ENCODE data around the gene RTCA.

Gene RTCA

DNA sequence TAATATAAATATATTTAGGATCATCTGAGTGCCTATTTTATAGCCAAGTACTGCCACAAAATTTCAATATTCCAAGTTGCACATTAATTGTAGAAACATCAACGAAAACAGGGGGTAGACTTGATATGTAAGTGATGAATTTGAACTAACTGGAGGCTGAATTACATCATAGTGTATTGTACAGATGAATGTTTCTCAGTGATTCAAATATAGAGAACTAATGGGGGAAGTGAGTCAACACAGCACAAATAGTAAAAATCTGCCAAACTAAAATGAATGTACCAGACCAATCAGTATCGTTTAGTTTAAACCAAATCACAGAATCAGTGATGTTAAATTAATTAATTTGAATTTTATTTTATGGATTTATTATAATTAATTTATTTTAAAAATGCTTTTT, 42.8 kb downstream of the RTCA start:
- in situ Hi-C loops (cut with HindIII; ENCODE audit: low sequenced_read_pairs), result no loop called here
- DNase-seq (ENCODE audit: low read depth), result no peak
- TF ChIP-seq CTCF (IDR thresholded peaks at IDR 0.05; ENCODE audit: low read depth, low read length, missing control alignments), result no peak

DNA sequence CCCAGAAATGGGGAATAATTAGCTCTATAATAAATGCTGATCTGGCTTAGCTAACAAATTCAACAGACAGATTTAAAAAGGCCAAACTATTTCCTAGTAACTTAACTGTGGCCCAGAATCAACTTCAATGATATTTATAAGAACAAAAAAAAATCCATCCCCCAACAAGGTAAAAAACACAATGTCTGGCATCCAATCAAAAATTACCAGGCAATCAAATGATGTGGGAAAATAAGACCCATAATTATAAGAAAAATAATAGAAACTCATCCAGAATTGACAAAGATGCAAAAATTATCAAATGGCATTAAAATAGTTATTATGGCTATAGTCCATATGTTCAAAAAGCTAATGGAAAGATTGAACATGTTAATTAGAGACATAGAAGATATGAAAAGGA, 43.8 kb downstream of the RTCA start:
- no peak for TF ChIP-seq CTCF (IDR thresholded peaks at IDR 0.05; ENCODE audit: low read depth, low read length, missing control alignments)
- no peak overlapping the region for H3K4me3 ChIP-seq (ENCODE audit: low read depth, low read length)
- no peak for DNase-seq (ENCODE audit: low read depth)
- in situ Hi-C loops (cut with HindIII; ENCODE audit: low sequenced_read_pairs), result no loop called here

More for the DNA sequence above, 42.8 kb downstream of the RTCA start:
- no peak overlapping the region for H3K4me3 ChIP-seq (ENCODE audit: low read depth, low read length)

GRCh38 chr1:100313382-100313781, 47.4 kb downstream of the RTCA start:
- H3K4me3 ChIP-seq (ENCODE audit: low read depth, low read length), result no peak overlapping the region
- DNase-seq (ENCODE audit: low read depth), result no peak
- TF ChIP-seq CTCF (IDR thresholded peaks at IDR 0.05; ENCODE audit: low read depth, low read length, missing control alignments), result no peak
- in situ Hi-C loops (cut with HindIII; ENCODE audit: low sequenced_read_pairs), result no loop called here

DNA sequence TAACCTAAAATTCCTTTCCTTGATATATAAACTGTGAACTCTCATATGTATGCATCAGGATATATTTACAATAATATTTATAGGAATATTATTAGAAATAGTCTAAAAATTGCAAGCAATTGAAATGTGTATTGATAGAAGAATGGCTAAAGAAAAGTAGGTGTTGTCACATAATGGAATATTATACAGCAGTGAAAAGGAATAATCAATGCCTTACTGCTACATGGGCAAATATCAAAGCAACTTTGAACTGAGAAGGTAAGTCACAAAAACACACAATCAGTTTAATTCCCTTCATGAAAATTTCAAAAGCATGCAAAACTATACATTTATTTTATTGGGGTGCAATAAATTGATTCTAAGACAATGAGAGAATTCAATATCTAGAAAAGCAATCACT, 50.6 kb downstream of the RTCA start:
- no peak overlapping the region for H3K4me3 ChIP-seq (ENCODE audit: low read depth, low read length)
- in situ Hi-C loops (cut with HindIII; ENCODE audit: low sequenced_read_pairs), result no loop called here
- DNase-seq (ENCODE audit: low read depth), result no peak
- TF ChIP-seq CTCF (IDR thresholded peaks at IDR 0.05; ENCODE audit: low read depth, low read length, missing control alignments), result no peak

DNA sequence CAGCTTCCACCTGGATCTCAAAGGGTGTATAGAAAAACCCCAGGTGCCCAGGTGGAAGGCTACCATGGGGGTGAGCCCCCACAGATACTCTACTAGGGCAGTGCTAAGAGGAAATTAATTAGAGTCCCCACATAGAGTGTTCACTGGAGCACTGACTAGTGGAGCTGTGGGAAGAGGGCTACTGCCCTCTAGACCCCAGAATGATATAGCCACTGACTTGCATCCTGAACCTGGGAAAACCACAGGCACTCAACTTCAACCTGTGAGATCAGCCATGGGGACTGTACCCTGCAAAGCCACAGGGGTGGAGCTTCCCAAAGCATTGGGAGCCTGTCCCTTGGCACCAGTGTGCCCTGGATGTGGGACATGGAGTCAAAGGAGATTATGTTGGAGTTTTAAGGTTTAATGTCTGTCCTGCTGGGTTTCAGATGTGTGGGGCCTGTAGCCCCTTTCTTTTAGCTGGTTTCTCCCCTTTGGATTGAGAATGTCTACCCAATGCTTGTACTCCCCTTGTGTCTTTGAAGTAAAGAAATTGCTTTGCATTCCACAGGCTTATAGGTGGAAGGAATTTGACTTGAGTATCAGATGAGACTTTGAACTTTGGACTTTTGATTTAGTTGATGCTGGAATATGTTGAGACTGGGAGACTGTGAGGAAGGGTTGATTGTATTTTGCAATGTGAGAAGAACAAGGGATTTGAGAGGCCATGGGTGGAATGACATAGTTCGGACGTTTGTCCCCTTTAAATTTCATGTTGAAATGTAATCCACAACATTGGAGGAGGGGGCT, 54.5 kb downstream of the RTCA start:
- in situ Hi-C loops (cut with HindIII; ENCODE audit: low sequenced_read_pairs), result no loop called here
- no peak overlapping the region for H3K4me3 ChIP-seq (ENCODE audit: low read depth, low read length)
- no peak for TF ChIP-seq CTCF (IDR thresholded peaks at IDR 0.05; ENCODE audit: low read depth, low read length, missing control alignments)
- DNase-seq (ENCODE audit: low read depth), result no peak

DNA sequence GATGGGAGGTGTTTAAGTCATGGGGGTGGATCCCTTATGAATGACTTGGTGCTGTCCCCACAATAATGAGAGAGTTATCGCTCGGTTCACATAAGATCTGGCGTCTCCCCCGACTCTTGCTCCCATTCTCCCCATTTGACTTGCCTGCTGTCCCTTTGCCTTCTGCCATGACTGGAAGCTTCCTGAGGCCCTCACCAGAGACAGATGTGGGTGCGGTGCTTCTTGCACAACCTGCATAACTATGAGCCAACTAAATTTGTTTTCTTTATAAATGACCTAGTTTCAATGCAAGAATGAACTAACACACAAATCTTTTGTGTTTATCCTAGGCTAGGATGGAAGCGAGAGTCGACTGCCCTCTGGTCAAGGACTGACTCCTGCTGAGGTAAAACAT, 55.1 kb downstream of the RTCA start:
- in situ Hi-C loops (cut with HindIII; ENCODE audit: low sequenced_read_pairs), result no loop called here
- no peak for TF ChIP-seq CTCF (IDR thresholded peaks at IDR 0.05; ENCODE audit: low read depth, low read length, missing control alignments)
- H3K4me3 ChIP-seq (ENCODE audit: low read depth, low read length), result no peak overlapping the region
- DNase-seq (ENCODE audit: low read depth), result no peak

Data from astrocyte of the cerebellum (primary cell).